IPS-18c (cell line): ENCODE data around the gene CFAP74.

Experiments
- H3K4me3 ChIP-seq: 2 replicates; pipeline ENCODE4 v1.7.0; 2013; ENCODE audit warnings: low read depth, mild to moderate bottlenecking, low read length, moderate library complexity; ENCODE audit not compliant: insufficient read depth
- H3K9me3 ChIP-seq: one replicate; pipeline ENCODE4 v1.6.1; 2013; ENCODE audit warnings: mild to moderate bottlenecking, low read length, moderate library complexity; ENCODE audit not compliant: control insufficient read depth, insufficient read depth

The CFAP74 gene

GRCh38 chr1:2004856-2005255 lies 1.3 kb upstream of the CFAP74 start:
- Histone ChIP-seq H3K9me3 (no peaks in the 10 kb centered on the region), H3K4me3 (no peak overlapping the region)

- no peak overlapping the region for H3K4me3 ChIP-seq
Observed at GRCh38 chr1:2001773-2002411, 1.7 kb downstream of the CFAP74 start.

GRCh38 chr1:2000850-2001249 lies 2.7 kb downstream of the CFAP74 start:
- no peak overlapping the region for H3K4me3 ChIP-seq
- no peaks in the 10 kb centered on the region for H3K9me3 ChIP-seq

More at GRCh38 chr1:2001773-2002411, 1.7 kb downstream of the CFAP74 start:
- H3K9me3 ChIP-seq, result no peaks in the 10 kb centered on the region

GRCh38 chr1:2000432-2000831 lies 3.2 kb downstream of the CFAP74 start:
- no peaks in the 10 kb centered on the region for H3K9me3 ChIP-seq
- H3K4me3 ChIP-seq, result no peak overlapping the region

- no peak overlapping the region for H3K4me3 ChIP-seq
- no peaks in the 10 kb centered on the region for H3K9me3 ChIP-seq
Observed at GRCh38 chr1:1997576-1997975, 6.0 kb downstream of the CFAP74 start.

- no peaks in the 10 kb centered on the region for H3K9me3 ChIP-seq
- no peak overlapping the region for H3K4me3 ChIP-seq
Observed at GRCh38 chr1:1996207-1996651, 7.4 kb downstream of the CFAP74 start.

GRCh38 chr1:1994536-1994935 lies 9.1 kb downstream of the CFAP74 start:
- Histone ChIP-seq H3K4me3 (no peak overlapping the region), H3K9me3 (no peaks in the 10 kb centered on the region)

GRCh38 chr1:1990222-1990621 lies 13.4 kb downstream of the CFAP74 start:
- Histone ChIP-seq H3K9me3 (no peaks in the 10 kb centered on the region), H3K4me3 (no peak overlapping the region)

- Histone ChIP-seq H3K9me3 (no peaks in the 10 kb centered on the region), H3K4me3 (no peak overlapping the region)
Observed at GRCh38 chr1:1989789-1990188, 13.8 kb downstream of the CFAP74 start.

GRCh38 chr1:1989102-1989542 lies 14.5 kb downstream of the CFAP74 start:
- H3K4me3 ChIP-seq, result no peak overlapping the region
- H3K9me3 ChIP-seq, result no peaks in the 10 kb centered on the region

GRCh38 chr1:1988061-1988945 lies 15.3 kb downstream of the CFAP74 start:
- Histone ChIP-seq H3K9me3 (no peaks in the 10 kb centered on the region), H3K4me3 (no peak overlapping the region)

GRCh38 chr1:1987142-1987510 lies 16.5 kb downstream of the CFAP74 start:
- no peaks in the 10 kb centered on the region for H3K9me3 ChIP-seq
- no peak overlapping the region for H3K4me3 ChIP-seq

- H3K9me3 ChIP-seq, result no peaks in the 10 kb centered on the region
- no peak overlapping the region for H3K4me3 ChIP-seq
Observed at GRCh38 chr1:1986451-1987141, 17.0 kb downstream of the CFAP74 start.

- Histone ChIP-seq H3K4me3 (no peak overlapping the region), H3K9me3 (no peaks in the 10 kb centered on the region)
Observed at GRCh38 chr1:1985375-1986050, 18.1 kb downstream of the CFAP74 start.

GRCh38 chr1:1984560-1985070 lies 19.0 kb downstream of the CFAP74 start:
- Histone ChIP-seq H3K9me3 (no peaks in the 10 kb centered on the region), H3K4me3 (no peak overlapping the region)

- H3K4me3 ChIP-seq, result no peak overlapping the region
- peaks cover 2% of the 10 kb centered on the region for H3K9me3 ChIP-seq
Observed at GRCh38 chr1:1982379-1983232, 21.0 kb downstream of the CFAP74 start.
